HG03520 (cell line): Measurements from ENCODE around the gene GPR87.

Experiments
- ATAC-seq: cut with Tn5 transposase; IDR thresholded peaks from one replicate; pipeline ENCODE4 v1.9.1; 2021; ENCODE audit warnings: mild to moderate bottlenecking, moderate library complexity; ENCODE audit not compliant: unreplicated experiment

The GPR87 gene

DNA sequence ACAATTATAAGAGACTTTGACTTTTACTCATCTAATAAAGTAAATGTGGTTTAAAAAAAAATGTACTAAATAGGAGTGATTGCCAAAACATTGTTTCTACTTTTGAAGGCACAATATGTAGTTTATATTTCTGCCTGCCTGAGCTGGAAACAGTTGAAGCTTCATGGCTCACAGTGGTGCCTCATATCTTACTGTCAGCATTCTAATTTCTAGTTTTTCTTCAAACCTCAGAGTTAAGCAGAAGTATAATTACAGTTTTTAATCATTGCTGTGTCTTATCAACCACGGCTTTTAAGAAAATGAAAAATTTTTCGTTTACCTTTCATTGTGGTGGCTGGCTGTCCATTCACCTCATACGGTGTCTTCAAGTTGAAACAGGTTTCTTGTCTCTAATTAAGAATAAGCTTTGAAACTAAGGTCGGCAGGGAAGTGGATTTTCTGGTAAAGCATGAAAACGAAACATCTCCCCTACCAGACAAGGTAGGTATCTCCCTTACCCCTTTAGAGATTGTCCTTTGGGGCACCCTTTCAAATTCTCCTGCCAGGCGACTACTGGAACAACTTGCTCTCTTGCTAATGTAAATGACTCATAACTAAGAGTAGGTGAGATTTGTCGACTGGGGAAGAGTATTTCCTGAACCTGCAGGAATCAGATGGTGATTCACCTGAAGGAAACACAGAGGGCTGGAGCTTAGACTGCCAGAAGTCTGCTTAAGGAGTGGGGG, at the start of gene GPR87:
Gene GPR87, minus strand, starts transcription at position 554 of the 725 bp plus-strand sequence. CDS start 16,720 bp downstream, outside the sequence.
- no peak for ATAC-seq

DNA sequence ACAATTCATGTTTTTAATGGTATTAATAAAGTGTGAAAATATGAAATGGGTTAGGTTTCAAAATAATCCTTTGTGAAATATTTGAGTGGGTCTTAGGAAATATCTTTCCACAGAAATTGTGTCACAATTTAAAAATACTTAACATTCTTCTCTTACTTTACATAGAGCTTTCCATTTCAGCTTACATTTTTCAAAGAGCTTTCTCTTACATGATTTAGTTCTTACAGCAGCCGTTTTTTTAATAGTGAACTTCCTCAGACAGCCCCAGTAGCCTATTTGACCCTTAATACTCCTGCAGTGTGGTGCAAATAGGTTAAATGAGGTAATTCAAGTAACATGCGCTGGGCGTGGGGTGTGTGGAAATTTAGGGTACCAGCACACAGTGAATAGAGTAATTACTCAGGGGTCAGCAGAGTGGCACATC, 46.1 kb upstream of the GPR87 start:
- no peak for ATAC-seq

DNA sequence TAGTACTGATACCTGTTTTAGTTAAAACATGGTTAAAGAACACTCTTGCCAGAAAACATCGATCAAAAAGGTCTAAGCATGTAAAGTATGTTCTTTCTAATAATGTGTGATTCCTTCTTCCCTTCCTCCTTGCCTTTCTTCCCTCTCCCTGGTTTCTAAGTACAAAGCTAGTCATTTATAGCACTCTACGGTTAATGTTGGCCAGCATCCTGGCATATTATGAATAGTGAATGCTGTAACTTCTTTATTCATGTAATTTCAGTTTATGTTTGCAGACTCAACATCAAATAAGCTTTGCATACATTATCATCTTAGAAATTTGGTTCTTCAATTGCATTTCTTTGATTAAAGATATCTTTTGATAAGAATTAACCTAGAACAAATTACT, 40.8 kb upstream of the GPR87 start:
- no peak for ATAC-seq

DNA sequence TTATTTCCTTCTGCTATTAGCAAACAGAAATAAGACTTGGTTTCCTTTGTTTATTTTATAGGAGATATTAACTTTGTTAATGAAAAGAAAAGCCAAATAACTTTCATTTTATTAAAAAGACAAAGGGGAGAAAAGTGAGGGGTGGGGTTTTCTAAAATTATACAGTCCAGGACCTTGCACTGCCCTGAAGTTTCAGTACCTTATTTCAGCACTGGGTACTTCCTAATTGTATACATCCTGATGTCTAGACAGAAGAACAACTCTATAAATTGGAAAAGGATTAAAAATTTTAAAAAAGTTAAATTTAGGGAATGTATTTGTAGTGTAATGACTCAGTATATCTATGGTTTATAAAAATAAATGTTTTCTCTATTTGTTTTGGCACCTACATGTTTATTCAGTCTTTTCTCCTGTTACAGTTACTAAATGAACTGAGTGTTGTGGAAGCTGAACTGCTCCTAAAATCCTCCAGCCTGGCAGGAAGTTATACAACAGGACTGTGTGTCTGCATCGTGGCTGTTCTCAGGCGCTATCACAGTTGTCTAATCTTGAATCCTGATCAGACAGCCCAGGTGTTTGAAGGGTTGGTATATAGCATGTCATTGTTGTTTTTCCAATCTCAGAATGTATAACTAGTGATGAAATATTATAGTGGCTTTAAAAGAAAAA, 40.3 kb upstream of the GPR87 start:
- ATAC-seq: no peak

GRCh38 chr3:151351648-151352047, 35.0 kb upstream of the GPR87 start:
- ATAC-seq: peak; percentile 17

- peak; percentile 91 for ATAC-seq
Measured at GRCh38 chr3:151351219-151351618, 34.6 kb upstream of the GPR87 start.

DNA sequence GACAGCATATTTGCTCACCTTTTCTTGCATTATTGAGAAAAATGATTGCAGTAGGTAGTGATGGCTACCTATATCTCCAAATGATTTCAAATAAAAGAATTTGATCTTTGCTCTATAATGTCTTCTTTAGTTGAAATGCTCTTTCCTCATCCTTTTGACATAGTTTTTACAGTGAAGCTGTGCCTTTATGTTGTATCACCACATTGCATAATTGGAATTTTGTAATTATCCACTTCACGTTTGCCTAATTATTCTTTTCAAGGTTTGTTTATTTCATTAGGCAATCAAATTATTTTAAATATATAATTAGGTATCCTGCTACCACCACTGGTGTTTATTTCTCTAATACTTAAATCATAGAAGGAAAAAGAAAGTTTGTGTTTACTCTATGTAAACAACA, 34.0 kb upstream of the GPR87 start:
- ATAC-seq: no peak

DNA sequence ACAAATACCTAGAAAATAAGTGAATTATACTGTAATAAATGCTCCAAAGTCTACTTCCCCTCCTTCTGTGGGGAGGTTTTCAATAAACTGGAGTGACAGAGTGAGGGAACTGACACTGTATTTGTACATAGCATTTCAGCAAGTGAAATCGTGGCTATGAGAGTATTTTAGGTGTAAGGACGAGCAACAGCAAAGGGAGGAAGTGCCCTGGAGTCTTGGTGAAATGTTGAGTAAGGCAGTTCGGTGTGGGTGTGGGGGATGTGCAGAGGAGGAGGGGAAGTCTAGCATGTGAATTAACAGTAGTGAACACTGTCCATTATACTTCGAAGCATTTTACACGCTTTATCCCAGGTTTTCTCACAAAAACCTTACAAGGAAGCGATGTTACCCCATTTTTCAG, 30.8 kb upstream of the GPR87 start:
- no peak for ATAC-seq

GRCh38 chr3:151346292-151346691, 29.7 kb upstream of the GPR87 start:
- no peak for ATAC-seq

DNA sequence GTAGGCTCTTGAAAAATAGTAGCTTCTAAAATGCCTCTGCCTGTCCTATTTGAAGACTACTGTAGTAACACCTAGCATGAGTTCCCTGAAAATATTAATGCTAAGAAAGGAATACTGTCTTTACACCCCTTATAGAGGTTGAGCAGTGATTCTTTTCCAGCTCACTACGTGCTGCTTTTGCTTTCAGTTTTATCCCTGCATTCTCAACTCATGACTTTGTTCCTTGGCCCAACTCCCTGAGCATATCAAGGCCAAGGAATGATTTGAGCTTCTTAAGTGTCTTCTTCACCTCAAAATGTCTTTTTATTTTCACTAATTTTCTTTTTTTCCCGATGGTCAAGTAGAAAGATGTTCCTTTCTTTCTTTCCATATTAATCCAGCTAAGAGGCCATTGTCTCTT, 29.2 kb upstream of the GPR87 start:
- ATAC-seq: no peak

- no peak for ATAC-seq
Measured at GRCh38 chr3:151331696-151332095, 15.1 kb upstream of the GPR87 start.

GRCh38 chr3:151330899-151331298, 14.3 kb upstream of the GPR87 start:
- no peak for ATAC-seq

GRCh38 chr3:151330379-151330778, 13.8 kb upstream of the GPR87 start:
- ATAC-seq: no peak

- ATAC-seq: no peak
Measured at GRCh38 chr3:151329363-151329762, 12.7 kb upstream of the GPR87 start, which contains the start of gene P2RY13. Gene P2RY13, minus strand, starts transcription at chr3:151329549. Its CDS starts 21 bp downstream, at chr3:151329528.

- no peak for ATAC-seq
Measured at GRCh38 chr3:151328298-151328995, 11.8 kb upstream of the GPR87 start.

- no peak for ATAC-seq
Measured at GRCh38 chr3:151327571-151328198, 11.1 kb upstream of the GPR87 start.

- no peak for ATAC-seq
Measured at GRCh38 chr3:151322511-151322910, 5.9 kb upstream of the GPR87 start.

- no peak for ATAC-seq
Measured at GRCh38 chr3:151321526-151321925, 4.9 kb upstream of the GPR87 start.

GRCh38 chr3:151320131-151320530, 3.5 kb upstream of the GPR87 start:
- ATAC-seq: no peak

DNA sequence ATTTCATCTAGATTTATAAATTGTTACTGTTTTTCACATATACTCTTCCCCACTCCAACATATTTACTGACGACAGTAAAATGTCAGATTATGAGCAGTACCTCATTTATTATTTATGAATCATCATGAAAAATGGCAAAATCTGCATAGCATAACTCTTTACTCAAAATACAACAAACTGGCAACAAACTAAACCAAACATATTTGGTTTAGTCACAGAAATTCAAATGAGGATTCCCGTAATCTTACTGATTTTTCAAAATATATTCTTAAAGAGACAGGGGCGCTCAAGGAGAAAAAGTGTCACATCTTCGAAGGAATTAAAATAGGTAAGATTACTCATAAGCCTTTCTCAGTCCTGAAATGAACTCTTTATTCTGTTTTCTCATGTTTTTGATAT, 3.0 kb upstream of the GPR87 start:
- ATAC-seq: no peak

DNA sequence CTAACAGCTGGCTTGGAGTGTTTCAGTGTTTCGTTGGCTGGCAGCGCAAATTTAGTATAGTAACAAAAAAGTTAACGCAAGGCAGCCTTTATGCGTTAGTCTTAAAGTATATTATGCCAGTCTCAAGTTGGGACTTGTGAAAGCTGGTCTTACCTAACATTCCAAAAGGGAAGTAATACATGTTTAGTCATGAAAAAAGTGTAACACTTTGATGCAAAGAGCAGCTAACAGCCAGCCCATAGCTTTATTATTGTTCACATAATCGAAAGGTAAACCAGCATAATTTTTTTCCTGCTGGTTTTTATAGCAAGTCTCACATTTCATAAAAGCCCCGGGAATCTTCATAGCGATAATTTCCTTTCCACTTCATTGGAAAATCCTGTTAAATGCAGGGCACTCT, 2.4 kb upstream of the GPR87 start:
- no peak for ATAC-seq
